KMS-11 (cell line): Measurements from ENCODE around the gene FKBP9.

Experiments
- H2AFZ ChIP-seq: fragments of 200-600 bp; sonication (generic); 2 replicates; pipeline ENCODE4 v1.6.1; 2016; ENCODE audit warnings: antibody characterized with exemption, mixed run types, low read depth
- H3K27ac ChIP-seq: fragments of 200-600 bp; sonication (generic); 2 replicates; pipeline ENCODE4 v1.6.1; 2016; ENCODE audit warnings: mild to moderate bottlenecking, mixed run types
- H3K27me3 ChIP-seq: fragments of 200-600 bp; sonication (generic); 2 replicates; pipeline ENCODE4 v1.6.1; 2017; ENCODE audit warnings: mild to moderate bottlenecking, low read depth, mixed run types, moderate library complexity; ENCODE audit not compliant: insufficient read depth
- H3K36me3 ChIP-seq: fragments of 200-600 bp; sonication (generic); 2 replicates; pipeline ENCODE4 v1.6.1; 2017; ENCODE audit warnings: mild to moderate bottlenecking, mixed run types; ENCODE audit not compliant: insufficient read depth
- H3K4me1 ChIP-seq: fragments of 200-600 bp; sonication (generic); 2 replicates; pipeline ENCODE4 v1.6.1; 2016; ENCODE audit warnings: mild to moderate bottlenecking, low read depth, mixed run types; ENCODE audit not compliant: poor library complexity, severe bottlenecking
- H3K4me2 ChIP-seq: fragments of 200-600 bp; sonication (generic); 2 replicates; pipeline ENCODE4 v1.7.0; 2016; ENCODE audit warnings: mild to moderate bottlenecking, mixed run types
- H3K4me3 ChIP-seq: fragments of 200-600 bp; sonication (generic); IDR thresholded peaks from 2 replicates; pipeline ENCODE4 v1.6.1; 2017; ENCODE audit warnings: low read depth, low read length, mixed read lengths; ENCODE audit not compliant: insufficient read depth
- H3K79me2 ChIP-seq: fragments of 200-600 bp; sonication (generic); 2 replicates; pipeline ENCODE4 v1.6.1; 2016; ENCODE audit warnings: low read depth, mixed run types; ENCODE audit not compliant: insufficient read depth
- H3K9ac ChIP-seq: fragments of 200-600 bp; sonication (generic); 2 replicates; pipeline ENCODE4 v1.6.1; 2016; ENCODE audit warnings: mild to moderate bottlenecking, mixed run types
- H4K20me1 ChIP-seq: fragments of 200-600 bp; sonication (generic); 2 replicates; pipeline ENCODE4 v1.6.1; 2016; ENCODE audit warnings: mild to moderate bottlenecking, mixed run types; ENCODE audit not compliant: insufficient read depth
- CTCF ChIP-seq: fragments of 200-600 bp; sonication (generic); conservative IDR thresholded peaks from 2 replicates; pipeline ENCODE4 v1.6.1; 2017; ENCODE audit warnings: low read depth, mild to moderate bottlenecking, antibody characterized with exemption, low read length, moderate library complexity, mixed read lengths

Gene FKBP9

GRCh38 chr7:32957326-32958045 is at the start of gene FKBP9:
Gene FKBP9, plus strand, starts transcription at chr7:32957440. Its CDS starts 134 bp downstream, at chr7:32957574.
- Histone ChIP-seq H3K27ac (no peak within 1 kb of the TSS), H3K4me2 (peak within 1 kb of the TSS; percentile 82), H3K4me1 (no peaks in the 10 kb centered on the region), H2AFZ (peak within 1 kb of the TSS; percentile 90), H4K20me1 (no peaks in the 10 kb centered on the region), H3K27me3 (no peaks in the 10 kb centered on the region), H3K79me2 (no peaks in the 10 kb centered on the region), H3K4me3 (peak within 1 kb of the TSS; percentile 43), H3K9ac (peak within 1 kb of the TSS; percentile 32; the same call in 1 of the 2 replicates), H3K36me3 (no peaks in the 10 kb centered on the region)
- no peak for TF ChIP-seq CTCF

- no peak overlapping the region for H3K4me2 ChIP-seq
- H3K27me3 ChIP-seq: no peaks in the 10 kb centered on the region
- no peaks in the 10 kb centered on the region for H3K4me1 ChIP-seq
- no peak overlapping the region for H3K9ac ChIP-seq
- H2AFZ ChIP-seq: no peak overlapping the region
- H3K79me2 ChIP-seq: no peaks in the 10 kb centered on the region
- H3K27ac ChIP-seq: no peak overlapping the region
- H4K20me1 ChIP-seq: no peaks in the 10 kb centered on the region
- TF ChIP-seq CTCF: no peak
- H3K36me3 ChIP-seq: no peaks in the 10 kb centered on the region
- no peak overlapping the region for H3K4me3 ChIP-seq
These were observed 47.0 kb upstream of the FKBP9 start for GRCh38 chr7:32910195-32910594.

- no peaks in the 10 kb centered on the region for H3K79me2 ChIP-seq
- H3K4me2 ChIP-seq: no peak overlapping the region
- H3K27me3 ChIP-seq: no peaks in the 10 kb centered on the region
- H3K36me3 ChIP-seq: no peaks in the 10 kb centered on the region
- H3K9ac ChIP-seq: no peak overlapping the region
- H3K4me1 ChIP-seq: no peaks in the 10 kb centered on the region
- no peak overlapping the region for H2AFZ ChIP-seq
- no peak overlapping the region for H3K4me3 ChIP-seq
- H3K27ac ChIP-seq: no peak overlapping the region
- H4K20me1 ChIP-seq: no peaks in the 10 kb centered on the region
- no peak for TF ChIP-seq CTCF
These were observed 43.1 kb upstream of the FKBP9 start for GRCh38 chr7:32914184-32914583.

- H3K79me2 ChIP-seq: no peaks in the 10 kb centered on the region
These were observed 42.2 kb upstream of the FKBP9 start for GRCh38 chr7:32915041-32915536.

More at GRCh38 chr7:32915041-32915536, 42.2 kb upstream of the FKBP9 start:
- Histone ChIP-seq H2AFZ (no peak overlapping the region), H3K4me3 (no peak overlapping the region), H4K20me1 (no peaks in the 10 kb centered on the region), H3K4me2 (no peak overlapping the region), H3K36me3 (no peaks in the 10 kb centered on the region), H3K9ac (no peak overlapping the region), H3K27me3 (no peaks in the 10 kb centered on the region), H3K4me1 (no peaks in the 10 kb centered on the region), H3K27ac (no peak overlapping the region)
- TF ChIP-seq CTCF: no peak
